H1 (cell line): ENCODE measurements around the gene RSPO1. TPM values are rescaled to one million over a fixed set of nuclear protein-coding genes. Genes with fewer than 3 reads are reported as not detected.

ENCODE experiments used
- CTCF ChIA-PET: fragments of 300-600 bp; sonication (Branson Sonifier 250); formaldehyde crosslinking; loops from one replicate; lab custom pipeline; 2021; ENCODE audit not compliant: partially characterized antibody; lab: Charles Lee
- POLR2A ChIA-PET: fragments of 300-600 bp; sonication (Branson Sonifier 250); formaldehyde crosslinking; loops from one replicate; lab custom pipeline; 2021; ENCODE audit warnings: inconsistent platforms; ENCODE audit not compliant: partially characterized antibody; lab: Charles Lee
- DNase-seq, 2 experiments: peaks; one replicate each; pipeline versions ENCODE4 v3.0.0 to v3.0.0-alpha.2; 2010 to 2022; ENCODE audit warnings: low spot score in 2 of 2, low read depth in 1 of 2, mixed read lengths in 1 of 2
- FAIRE-seq: peaks from 2 replicates; lab custom pipeline; 2011; peaks lifted over from hg19 to GRCh38; lab: Jason Lieb, UNC
- H2AFZ ChIP-seq: 2 replicates; pipeline ENCODE4 v1.8.1; 2012; ENCODE audit warnings: low read length, inconsistent platforms
- H2AK5ac ChIP-seq: 2 replicates; pipeline ENCODE4 v1.6.1; 2013; ENCODE audit warnings: low read depth, low read length
- H2BK120ac ChIP-seq: replicated peaks from 2 replicates; pipeline ENCODE3; 2013; ENCODE audit warnings: low read depth, low read length, inconsistent platforms
- H2BK12ac ChIP-seq: 2 replicates; pipeline ENCODE4 v1.6.1; 2013; ENCODE audit warnings: low read depth, low read length
- H2BK15ac ChIP-seq: 2 replicates; pipeline ENCODE4 v1.6.1; 2013; ENCODE audit warnings: low read length
- H2BK20ac ChIP-seq: 2 replicates; pipeline ENCODE4 v1.6.1; 2013; ENCODE audit warnings: low read length
- H2BK5ac ChIP-seq: 2 replicates; pipeline ENCODE4 v1.6.1; 2013; ENCODE audit warnings: low read depth, low read length
- H3K14ac ChIP-seq: 2 replicates; pipeline ENCODE4 v1.6.1; 2013; ENCODE audit warnings: inconsistent platforms; ENCODE audit not compliant: insufficient read length
- H3K18ac ChIP-seq: 2 replicates; pipeline ENCODE4 v1.6.1; 2013; ENCODE audit warnings: low read length; ENCODE audit errors: extremely low read depth
- H3K23ac ChIP-seq: 2 replicates; pipeline ENCODE4 v1.6.1; 2013; ENCODE audit warnings: inconsistent platforms; ENCODE audit not compliant: insufficient read length
- H3K23me2 ChIP-seq: 2 replicates; pipeline ENCODE4 v1.6.1; 2013; ENCODE audit warnings: low read depth, low read length
- H3K27ac ChIP-seq: 2 replicates; pipeline ENCODE4 v1.6.1; 2011; ENCODE audit warnings: low read depth, low read length, inconsistent platforms
- H3K27me3 ChIP-seq, 4 experiments: replicated peaks in 1 of 4; 1 replicate in 1 of 4; 2 replicates in 3 of 4; pipeline versions ENCODE4 v1.6.1 to v1.8.1; 2011 to 2013; ENCODE audit warnings: low read length in 3 of 4, mild to moderate bottlenecking in 3 of 4, inconsistent platforms in 2 of 4, mixed read lengths in 2 of 4, moderate library complexity in 1 of 4; ENCODE audit not compliant: control insufficient read depth in 3 of 4, insufficient read depth in 3 of 4; ENCODE audit errors: extremely low read depth in 1 of 4
- H3K36me3 ChIP-seq, 4 experiments: 2 replicates each; pipeline versions ENCODE4 v1.6.1 to v1.8.1; 2011 to 2013; ENCODE audit warnings: mild to moderate bottlenecking in 4 of 4, low read length in 3 of 4, moderate library complexity in 2 of 4, control low read depth in 1 of 4, inconsistent platforms in 1 of 4; ENCODE audit not compliant: insufficient read depth in 4 of 4, control insufficient read depth in 2 of 4
- H3K4ac ChIP-seq: replicated peaks from 2 replicates; pipeline ENCODE3; 2013; ENCODE audit warnings: low read length, low read depth, mixed read lengths, inconsistent platforms; ENCODE audit not compliant: insufficient read length
- H3K4me1 ChIP-seq, 4 experiments: replicated peaks in 1 of 4; 1 replicate in 1 of 4; 2 replicates in 3 of 4; pipeline versions ENCODE4 v1.6.1 to v1.8.1; 2011 to 2013; ENCODE audit warnings: low read length in 3 of 4, inconsistent platforms in 2 of 4, mixed read lengths in 1 of 4; ENCODE audit not compliant: insufficient read depth in 4 of 4, control insufficient read depth in 3 of 4
- H3K4me2 ChIP-seq, 2 experiments: 2 replicates each; pipeline versions ENCODE4 v1.6.1 to v1.8.1; 2011 to 2013; ENCODE audit warnings: low read depth in 2 of 2, low read length in 2 of 2, control low read depth in 1 of 2, inconsistent platforms in 1 of 2, mild to moderate bottlenecking in 1 of 2; ENCODE audit not compliant: insufficient read depth in 1 of 2
- H3K4me3 ChIP-seq, 4 experiments: fragments of 200-600, 300-600 bp in 1 of 4; sonication (generic), shearing (Covaris generic), sonication (Bioruptor Twin) in 1 of 4; 2 replicates each; pipeline versions ENCODE4 v1.5.1 to v1.8.1; 2011 to 2016; ENCODE audit warnings: low read length in 4 of 4, low read depth in 3 of 4, control low read depth in 2 of 4, inconsistent platforms in 2 of 4, mild to moderate bottlenecking in 2 of 4, mixed read lengths in 1 of 4, moderate library complexity in 1 of 4; ENCODE audit not compliant: insufficient read depth in 2 of 4; ENCODE audit errors: extremely low read depth in 1 of 4
- H3K56ac ChIP-seq: replicated peaks from 2 replicates; pipeline ENCODE3; 2013; ENCODE audit warnings: low read depth, mild to moderate bottlenecking, mixed read lengths, low read length, inconsistent platforms; ENCODE audit not compliant: insufficient read length
- H3K79me1 ChIP-seq: 2 replicates; pipeline ENCODE4 v1.6.1; 2013; ENCODE audit warnings: low read depth, low read length, control low read depth
- H3K79me2 ChIP-seq, 2 experiments: 2 replicates each; pipeline versions ENCODE4 v1.6.1 to v1.8.1; 2012 to 2013; ENCODE audit warnings: low read length in 2 of 2, mild to moderate bottlenecking in 2 of 2, inconsistent platforms in 1 of 2; ENCODE audit not compliant: insufficient read depth in 2 of 2, control insufficient read depth in 1 of 2
- H3K9ac ChIP-seq, 4 experiments: replicated peaks in 1 of 4; 1 replicate in 1 of 4; 2 replicates in 3 of 4; pipeline versions ENCODE4 v1.6.1 to v1.8.1; 2011 to 2013; ENCODE audit warnings: low read depth in 3 of 4, low read length in 3 of 4, control low read depth in 2 of 4, mild to moderate bottlenecking in 2 of 4, moderate library complexity in 2 of 4, inconsistent platforms in 1 of 4; ENCODE audit errors: extremely low read depth in 1 of 4
- H3K9me3 ChIP-seq, 2 experiments: 2 replicates each; pipeline versions ENCODE4 v1.6.1 to v1.8.1; 2012 to 2013; ENCODE audit warnings: mild to moderate bottlenecking in 2 of 2, moderate library complexity in 2 of 2, control low read depth in 1 of 2, inconsistent platforms in 1 of 2, low read depth in 1 of 2, low read length in 1 of 2, mixed read lengths in 1 of 2; ENCODE audit not compliant: insufficient read depth in 2 of 2
- H4K20me1 ChIP-seq, 2 experiments: replicated peaks in 1 of 2; 2 replicates each; pipeline versions ENCODE3 to v1.8.1; 2011 to 2013; ENCODE audit warnings: inconsistent platforms in 2 of 2, low read length in 2 of 2, mild to moderate bottlenecking in 1 of 2; ENCODE audit not compliant: insufficient read depth in 2 of 2, control insufficient read depth in 1 of 2
- H4K5ac ChIP-seq: 2 replicates; pipeline ENCODE4 v1.6.1; 2013; ENCODE audit warnings: low read length, low read depth, mixed read lengths, inconsistent platforms; ENCODE audit not compliant: insufficient read length
- H4K8ac ChIP-seq: 2 replicates; pipeline ENCODE4 v1.8.0; 2013; ENCODE audit warnings: mild to moderate bottlenecking, moderate library complexity, low read length, inconsistent platforms; ENCODE audit not compliant: insufficient read depth; ENCODE audit errors: extremely low read depth
- H4K91ac ChIP-seq: replicated peaks from 2 replicates; pipeline ENCODE3; 2013; ENCODE audit warnings: low read length, mixed read lengths, inconsistent platforms; ENCODE audit not compliant: insufficient read length
- NRF1 ChIP-seq: IDR thresholded peaks from 2 replicates; pipeline ENCODE4 v1.6.1; 2011; ENCODE audit warnings: mild to moderate bottlenecking, low read depth, low read length, improper control_type of control experiment
- RFX5 ChIP-seq: IDR thresholded peaks from 2 replicates; pipeline ENCODE4 v1.6.1; 2011; ENCODE audit warnings: low read depth, low read length, improper control_type of control experiment, borderline replicate concordance
- TBP ChIP-seq: IDR thresholded peaks from 2 replicates; pipeline ENCODE4 v1.6.1; 2011; ENCODE audit warnings: low read depth, low read length, improper control_type of control experiment
- YY1 ChIP-seq: IDR thresholded peaks from 2 replicates; pipeline ENCODE4 v1.6.1; 2011; ENCODE audit warnings: low read depth, mild to moderate bottlenecking, low read length
- WGBS, 2 experiments: shearing (Covaris generic) in 1 of 2; methylation state at CpG; one replicate each; pipeline versions ENCODE4 v1.1.6 to v1.1.7; 2013 to 2015; ENCODE audit warnings: low lambda C conversion rate in 2 of 2, mixed read lengths in 2 of 2, inconsistent platforms in 1 of 2, low coverage in 1 of 2, missing lambda C conversion rate in 1 of 2; ENCODE audit not compliant: insufficient replicate concordance in 2 of 2, insufficient coverage in 1 of 2, insufficient read length in 1 of 2; ENCODE audit errors: extremely low coverage in 1 of 2, missing lambda C conversion rate in 1 of 2; 5-methylcytosine and 5-hydroxymethylcytosine counted together
- polyA plus RNA-seq, 7 experiments: library from polyadenylated mRNA; depleted of rRNA in 3 of 7; stranded (reverse) in 5 of 7; unstranded in 2 of 7; fragments of >200 nt in 5 of 7; fragments of 200-250 nt in 2 of 7; gene quantifications; 1 replicate in 5 of 7; 2 replicates in 1 of 7; 4 replicates in 1 of 7; pipeline versions ENCODE4 v1.2.1 to v1.2.3, GENCODE V29; 2011 to 2013; ENCODE audit warnings: missing spikeins in 2 of 7, mixed read lengths in 2 of 7
- total RNA-seq: library from RNA; stranded (reverse); fragmentation: NEBNext Ultra II Directional; extraction: Animal tissue kit (Norgen Biotek cat#: 25700); gene quantifications from 2 replicates; pipeline ENCODE4 v1.2.1, GENCODE V29; 2021

The RSPO1 gene
- total and polyA plus RNA-seq, 2 of the 8 experiments (the other 6 are each of a cell fraction or from before 2014, with no cell fraction given): 0.39 TPM; not detected in 1

GRCh38 chr1:37663426-37664000 is 28.8 kb upstream of the RSPO1 start:
- no peak overlapping the region for H2AK5ac ChIP-seq
- WGBS, 2 experiments: 71% methylated on average over 13 of the region's 14 CpGs; no CpG with 5 or more reads in 1 of the 2 experiments
- TF ChIP-seq YY1 (no peak), NRF1 (no peak), RFX5 (no peak), TBP (no peak)

More at GRCh38 chr1:37663426-37664000, 28.8 kb upstream of the RSPO1 start:
- peaks cover 0 to 29% (median 24%) of the 10 kb centered on the region in 4 experiments; a peak in 6 of 7 replicates for H3K4me1 ChIP-seq
- peak overlapping the region; percentile 75 for H4K91ac ChIP-seq
- H2BK12ac ChIP-seq: no peak overlapping the region
- FAIRE-seq: no peak
- no peak overlapping the region for H2BK20ac ChIP-seq
- no peaks in the 10 kb centered on the region for H3K9me3 ChIP-seq
- no peaks in the 10 kb centered on the region for H4K20me1 ChIP-seq
- H3K4ac ChIP-seq: no peak overlapping the region
- no peaks in the 10 kb centered on the region for H3K79me2 ChIP-seq
- H3K79me1 ChIP-seq: no peaks in the 10 kb centered on the region
- H3K56ac ChIP-seq: no peak overlapping the region
- peak overlapping the region; percentile 75; the same call in 1 of the 2 replicates for H3K18ac ChIP-seq
- no peak overlapping the region for H2BK15ac ChIP-seq
- H3K9ac ChIP-seq: no peak overlapping the region
- H3K23me2 ChIP-seq: no peaks in the 10 kb centered on the region; the same call in none of the 2 replicates
- H3K4me2 ChIP-seq: peak overlapping the region in 1 of 2 experiments; percentile 35; a peak in 2 of 4 replicates
- H3K36me3 ChIP-seq: no peaks in the 10 kb centered on the region
- no peaks in the 10 kb centered on the region; a peak in 1 of 7 replicates for H3K27me3 ChIP-seq
- H2AFZ ChIP-seq: peak overlapping the region; percentile 19; the same call in 1 of the 2 replicates
- H4K8ac ChIP-seq: peak overlapping the region; percentile 43; the same call in 1 of the 2 replicates
- H2BK120ac ChIP-seq: no peak overlapping the region
- ChIA-PET CTCF (interaction anchor here (0.6 to 8.4 kb wide), 9 partner anchors 10 to 61 kb away, joined by 3 to 59 read pairs (median 4); no protein-coding TSS in a partner anchor), POLR2A (interaction anchor here (0.6 to 2.2 kb wide), 3 partner anchors 29 to 99 kb away, joined by 3 to 5 read pairs (median 3); partner anchors contain the start of gene CDCA8)
- no peak overlapping the region for H3K23ac ChIP-seq
- no peak overlapping the region for H4K5ac ChIP-seq
- DNase-seq: peak in 1 of 2 experiments; percentile 56
- H3K14ac ChIP-seq: no peak overlapping the region
- no peak overlapping the region for H3K4me3 ChIP-seq
- peak overlapping the region; percentile 44; the same call in 1 of the 2 replicates for H2BK5ac ChIP-seq
- H3K27ac ChIP-seq: no peak overlapping the region; the same call in 1 of the 2 replicates
